Mucosa of descending colon (tissue), 3 donors: ENCODE measurements around the gene KLHL15. TPM values are rescaled to one million over a fixed set of nuclear protein-coding genes. Genes with fewer than 3 reads are reported as not detected.
"Not testable (repeated sequence)": the region's sequence is repeated elsewhere in the genome, so short reads cannot be mapped to it uniquely, and the experiment has no call there.

ENCODE experiments used
- ATAC-seq: fragments of 200-7000 bp; cut with Tn5 transposase; one replicate; pipeline ENCODE4 v1.9.1; 2020; ENCODE audit warnings: mild to moderate bottlenecking, moderate library complexity
- DNase-seq, 3 donors: peaks; one replicate each; pipeline ENCODE4 v3.0.0-alpha.2; 2020
- H3K36me3 ChIP-seq: fragments of 200-600 bp; one replicate; pipeline ENCODE4 v1.8.0; 2021; ENCODE audit warnings: low read depth, mild to moderate bottlenecking
- H3K4me1 ChIP-seq: fragments of 200-600 bp; one replicate; pipeline ENCODE4 v1.8.0; 2021; ENCODE audit warnings: low read depth, mild to moderate bottlenecking
- H3K4me3 ChIP-seq: fragments of 200-600 bp; one replicate; pipeline ENCODE4 v1.8.0; 2021; ENCODE audit warnings: mild to moderate bottlenecking
- H3K9me3 ChIP-seq: fragments of 200-600 bp; one replicate; pipeline ENCODE4 v1.8.0; 2021; ENCODE audit warnings: mild to moderate bottlenecking
- CTCF ChIP-seq: fragments of 200-600 bp; IDR thresholded peaks from one replicate; pipeline ENCODE4 v1.8.0; 2022; ENCODE audit warnings: antibody characterized with exemption, mild to moderate bottlenecking
- intact Hi-C, 2 donors: fragments of 100-400 bp; cut with DNase I in 1 of 2; cut with micrococcal nuclease in 1 of 2; formaldehyde crosslinking; loops; one replicate each; pipeline versions ENCODE4 v1.11.0 to v1.11.1; 2022; cut with DNase I, micrococcal nuclease
- total RNA-seq, 3 donors: library from RNA; stranded (reverse); fragmentation: NEBNext Ultra II Directional in 2 of 3; extraction: Animal tissue kit (Norgen Biotek cat#: 25700) in 2 of 3; gene quantifications; one replicate each; pipeline versions ENCODE4 v1.2.1 to v1.2.4, GENCODE V29; 2021 to 2023
- donor health status: DM: no; HTN: no; CAD: no; lungs with moderate emphysema.
- donor health status: DM: no; HTN: no; CAD: no.
- donor health status: DM: no; HTN: yes; CAD: no.

Gene KLHL15
- total RNA-seq, 3 donors from 2014 or later, result 3.3 to 9.7 (median 3.4) TPM

GRCh38 chrX:23980011-23980441 lies 47.0 kb downstream of the KLHL15 start:
- ATAC-seq (no peak), DNase-seq (no peak)
- TF ChIP-seq CTCF, result no peak
- Histone ChIP-seq H3K4me1 (no peaks in the 10 kb centered on the region), H3K36me3 (no peaks in the 10 kb centered on the region), H3K4me3 (no peak overlapping the region), H3K9me3 (no peaks in the 10 kb centered on the region)
- intact Hi-C loops, result no loop called here

GRCh38 chrX:23978491-23978890 lies 48.5 kb downstream of the KLHL15 start:
- intact Hi-C loops, result no loop called here
- H3K36me3 ChIP-seq, result no peaks in the 10 kb centered on the region
- no peak for TF ChIP-seq CTCF
- no peak for DNase-seq
- no peak for ATAC-seq
- H3K4me3 ChIP-seq, result no peak overlapping the region
- no peaks in the 10 kb centered on the region for H3K9me3 ChIP-seq
- H3K4me1 ChIP-seq, result no peaks in the 10 kb centered on the region

- H3K9me3 ChIP-seq, DNase-seq, H3K4me3 ChIP-seq, H3K4me1 ChIP-seq, H3K36me3 ChIP-seq, intact Hi-C loops, ATAC-seq: not testable (repeated sequence)
Observed at GRCh38 chrX:23965630-23966029, 61.4 kb downstream of the KLHL15 start.

GRCh38 chrX:23964191-23964590 lies 62.8 kb downstream of the KLHL15 start:
- no peaks in the 10 kb centered on the region for H3K4me1 ChIP-seq
- TF ChIP-seq CTCF, result no peak
- H3K4me3 ChIP-seq, result no peak overlapping the region
- DNase-seq, result no peak
- H3K36me3 ChIP-seq, result no peaks in the 10 kb centered on the region
- ATAC-seq, result no peak
- intact Hi-C loops, result no loop called here
- H3K9me3 ChIP-seq, result no peaks in the 10 kb centered on the region

GRCh38 chrX:23959781-23960180 lies 67.2 kb downstream of the KLHL15 start:
- H3K9me3 ChIP-seq, result no peaks in the 10 kb centered on the region
- no peaks in the 10 kb centered on the region for H3K36me3 ChIP-seq
- H3K4me1 ChIP-seq, result no peaks in the 10 kb centered on the region
- ATAC-seq (no peak), DNase-seq (no peak)
- TF ChIP-seq CTCF, result no peak
- intact Hi-C loops, result no loop called here
- H3K4me3 ChIP-seq, result no peak overlapping the region

GRCh38 chrX:23954396-23954795 lies 72.6 kb downstream of the KLHL15 start:
- no peaks in the 10 kb centered on the region for H3K9me3 ChIP-seq
- no peak overlapping the region for H3K4me3 ChIP-seq
- H3K4me1 ChIP-seq, result no peaks in the 10 kb centered on the region
- ATAC-seq, result peak; percentile 63
- H3K36me3 ChIP-seq, result no peaks in the 10 kb centered on the region
- DNase-seq, result peak in 1 of 3 donors; percentile 3
- intact Hi-C loops, result no loop called here
- no peak for TF ChIP-seq CTCF
